Fibroblast of skin of back (primary cell): ENCODE data around the gene SHANK2.
A peak's percentile ranks its signal among the peaks of the same experiment; 100 is the strongest.
"Not testable (repeated sequence)": the region's sequence is repeated elsewhere in the genome, so short reads cannot be mapped to it uniquely, and the experiment has no call there.

Experiments used
- DNase-seq: peaks from one replicate; pipeline ENCODE4 v3.0.0-alpha.2; 2013

SHANK2 gene

GRCh38 chr11:71244116-71244810 lies 8.1 kb downstream of the SHANK2 start:
- peak; percentile 5 for DNase-seq

- DNase-seq: no peak
Observed at GRCh38 chr11:71242391-71242790, 10.0 kb downstream of the SHANK2 start.

GRCh38 chr11:71241721-71242259 lies 10.6 kb downstream of the SHANK2 start:
- no peak for DNase-seq

- DNase-seq: peak; percentile 75
Observed at GRCh38 chr11:71240865-71241691, 11.3 kb downstream of the SHANK2 start.

GRCh38 chr11:71240061-71240690 lies 12.2 kb downstream of the SHANK2 start:
- DNase-seq: no peak

- DNase-seq: no peak
Observed at GRCh38 chr11:71239581-71239980, 12.8 kb downstream of the SHANK2 start.

GRCh38 chr11:71238941-71239340 lies 13.4 kb downstream of the SHANK2 start:
- no peak for DNase-seq

- DNase-seq: no peak
Observed at GRCh38 chr11:71238285-71238875, 14.0 kb downstream of the SHANK2 start.

- no peak for DNase-seq
Observed at GRCh38 chr11:71237853-71238252, 14.5 kb downstream of the SHANK2 start.

- no peak for DNase-seq
Observed at GRCh38 chr11:71236836-71237475, 15.4 kb downstream of the SHANK2 start.

GRCh38 chr11:71235719-71236118 lies 16.7 kb downstream of the SHANK2 start:
- no peak for DNase-seq

GRCh38 chr11:71233896-71234852 lies 18.2 kb downstream of the SHANK2 start:
- not testable (repeated sequence) for DNase-seq

GRCh38 chr11:71232364-71232763 lies 20.0 kb downstream of the SHANK2 start:
- DNase-seq: no peak

GRCh38 chr11:71228961-71229360 lies 23.4 kb downstream of the SHANK2 start:
- no peak for DNase-seq

- DNase-seq: no peak
Observed at GRCh38 chr11:71227058-71227659, 25.2 kb downstream of the SHANK2 start.

GRCh38 chr11:71223671-71224660 lies 28.4 kb downstream of the SHANK2 start:
- no peak for DNase-seq

- DNase-seq: no peak
Observed at GRCh38 chr11:71223081-71223405, 29.3 kb downstream of the SHANK2 start.

- DNase-seq: no peak
Observed at GRCh38 chr11:71222318-71223080, 29.9 kb downstream of the SHANK2 start.

GRCh38 chr11:71221821-71222220 lies 30.6 kb downstream of the SHANK2 start:
- no peak for DNase-seq
